Dendritic cell treated with granulocyte-macrophage colony-stimulating factor and Interleukin-4, amounts not matched to agents 40 ng/mL and 50 ng/mL, for 4 days (primary cell): ENCODE measurements around the gene RBP3.

ENCODE experiments used
- H3K27ac Mint-ChIP-seq: one replicate; pipeline ENCODE4 v1.8.0; 2022; ENCODE audit warnings: mild to moderate bottlenecking, mixed read lengths
- H3K27me3 Mint-ChIP-seq: one replicate; pipeline ENCODE4 v1.8.0; 2022; ENCODE audit warnings: mild to moderate bottlenecking, mixed read lengths
- H3K36me3 Mint-ChIP-seq: one replicate; pipeline ENCODE4 v1.8.0; 2022; ENCODE audit warnings: low read depth, mixed read lengths
- H3K4me1 Mint-ChIP-seq: one replicate; pipeline ENCODE4 v1.8.0; 2022; ENCODE audit warnings: low read depth, mixed read lengths
- H3K4me3 Mint-ChIP-seq: one replicate; pipeline ENCODE4 v1.8.0; 2022; ENCODE audit warnings: mild to moderate bottlenecking, moderate library complexity, mixed read lengths
- H3K9me3 Mint-ChIP-seq: one replicate; pipeline ENCODE4 v1.8.0; 2022; ENCODE audit warnings: mixed read lengths
- intact Hi-C: fragments of 100-400 bp; cut with micrococcal nuclease; formaldehyde crosslinking; loops from one replicate; pipeline ENCODE4 v1.15.0; 2022

The RBP3 gene

GRCh38 chr10:47350671-47351640 lies 2.8 kb downstream of the RBP3 start:
- Mint-ChIP-seq H3K4me3 (no peak overlapping the region), H3K36me3 (no peaks in the 10 kb centered on the region), H3K27ac (no peak overlapping the region), H3K9me3 (no peaks in the 10 kb centered on the region), H3K4me1 (no peaks in the 10 kb centered on the region), H3K27me3 (no peaks in the 10 kb centered on the region)
- intact Hi-C loops, result no loop called here

- H3K4me1 Mint-ChIP-seq, result no peaks in the 10 kb centered on the region
- H3K36me3 Mint-ChIP-seq, result no peaks in the 10 kb centered on the region
- H3K9me3 Mint-ChIP-seq, result no peaks in the 10 kb centered on the region
- intact Hi-C loops, result no loop called here
- H3K27ac Mint-ChIP-seq, result no peak overlapping the region
- no peaks in the 10 kb centered on the region for H3K27me3 Mint-ChIP-seq
- no peak overlapping the region for H3K4me3 Mint-ChIP-seq
Measured at GRCh38 chr10:47351899-47352815, 4.0 kb downstream of the RBP3 start.

- H3K27me3 Mint-ChIP-seq, result no peaks in the 10 kb centered on the region
- H3K4me1 Mint-ChIP-seq, result no peaks in the 10 kb centered on the region
- H3K36me3 Mint-ChIP-seq, result no peaks in the 10 kb centered on the region
- H3K9me3 Mint-ChIP-seq, result no peaks in the 10 kb centered on the region
- no peak overlapping the region for H3K4me3 Mint-ChIP-seq
- intact Hi-C loops, result no loop called here
- no peak overlapping the region for H3K27ac Mint-ChIP-seq
Measured at GRCh38 chr10:47353351-47353750, 5.2 kb downstream of the RBP3 start.

GRCh38 chr10:47354165-47354564 lies 6.0 kb downstream of the RBP3 start:
- Mint-ChIP-seq H3K4me3 (no peak overlapping the region), H3K27ac (no peak overlapping the region), H3K27me3 (no peaks in the 10 kb centered on the region), H3K4me1 (no peaks in the 10 kb centered on the region), H3K36me3 (no peaks in the 10 kb centered on the region), H3K9me3 (no peaks in the 10 kb centered on the region)
- intact Hi-C loops, result no loop called here

- H3K27ac Mint-ChIP-seq, result no peak overlapping the region
- no peaks in the 10 kb centered on the region for H3K4me1 Mint-ChIP-seq
- intact Hi-C loops, result no loop called here
- no peaks in the 10 kb centered on the region for H3K36me3 Mint-ChIP-seq
- no peak overlapping the region for H3K4me3 Mint-ChIP-seq
- no peaks in the 10 kb centered on the region for H3K9me3 Mint-ChIP-seq
- H3K27me3 Mint-ChIP-seq, result no peaks in the 10 kb centered on the region
Measured at GRCh38 chr10:47354900-47355299, 6.7 kb downstream of the RBP3 start.

GRCh38 chr10:47356708-47357107 lies 8.5 kb downstream of the RBP3 start:
- no peaks in the 10 kb centered on the region for H3K36me3 Mint-ChIP-seq
- no peaks in the 10 kb centered on the region for H3K9me3 Mint-ChIP-seq
- H3K27me3 Mint-ChIP-seq, result no peaks in the 10 kb centered on the region
- H3K27ac Mint-ChIP-seq, result no peak overlapping the region
- H3K4me1 Mint-ChIP-seq, result no peaks in the 10 kb centered on the region
- no peak overlapping the region for H3K4me3 Mint-ChIP-seq
- intact Hi-C loops, result no loop called here

- intact Hi-C loops, result no loop called here
- H3K4me3 Mint-ChIP-seq, result no peak overlapping the region
Measured at GRCh38 chr10:47357131-47357582, 9.0 kb downstream of the RBP3 start.

GRCh38 chr10:47357911-47358310 lies 9.7 kb downstream of the RBP3 start:
- no peaks in the 10 kb centered on the region for H3K36me3 Mint-ChIP-seq
- H3K4me3 Mint-ChIP-seq, result no peak overlapping the region

More at GRCh38 chr10:47357131-47357582, 9.0 kb downstream of the RBP3 start:
- no peaks in the 10 kb centered on the region for H3K9me3 Mint-ChIP-seq
- no peaks in the 10 kb centered on the region for H3K36me3 Mint-ChIP-seq
- H3K4me1 Mint-ChIP-seq, result no peaks in the 10 kb centered on the region
- H3K27ac Mint-ChIP-seq, result no peak overlapping the region
- H3K27me3 Mint-ChIP-seq, result no peaks in the 10 kb centered on the region

GRCh38 chr10:47358457-47358856 lies 10.3 kb downstream of the RBP3 start:
- H3K4me3 Mint-ChIP-seq, result no peak overlapping the region
- H3K4me1 Mint-ChIP-seq, result no peaks in the 10 kb centered on the region
- H3K27ac Mint-ChIP-seq, result no peak overlapping the region
- H3K9me3 Mint-ChIP-seq, result no peaks in the 10 kb centered on the region
- no peaks in the 10 kb centered on the region for H3K36me3 Mint-ChIP-seq
- no peaks in the 10 kb centered on the region for H3K27me3 Mint-ChIP-seq
- intact Hi-C loops, result no loop called here

More at GRCh38 chr10:47357911-47358310, 9.7 kb downstream of the RBP3 start:
- intact Hi-C loops, result no loop called here
- no peak overlapping the region for H3K27ac Mint-ChIP-seq
- no peaks in the 10 kb centered on the region for H3K9me3 Mint-ChIP-seq
- no peaks in the 10 kb centered on the region for H3K4me1 Mint-ChIP-seq
- H3K27me3 Mint-ChIP-seq, result no peaks in the 10 kb centered on the region

GRCh38 chr10:47359101-47359500 lies 10.9 kb downstream of the RBP3 start:
- H3K4me1 Mint-ChIP-seq, result no peaks in the 10 kb centered on the region
- no peaks in the 10 kb centered on the region for H3K27me3 Mint-ChIP-seq
- intact Hi-C loops, result no loop called here
- H3K36me3 Mint-ChIP-seq, result no peaks in the 10 kb centered on the region
- H3K4me3 Mint-ChIP-seq, result no peak overlapping the region
- no peak overlapping the region for H3K27ac Mint-ChIP-seq
- no peaks in the 10 kb centered on the region for H3K9me3 Mint-ChIP-seq

- H3K9me3 Mint-ChIP-seq, result no peaks in the 10 kb centered on the region
- no peaks in the 10 kb centered on the region for H3K4me1 Mint-ChIP-seq
- H3K27me3 Mint-ChIP-seq, result no peaks in the 10 kb centered on the region
- no peak overlapping the region for H3K4me3 Mint-ChIP-seq
- no peaks in the 10 kb centered on the region for H3K36me3 Mint-ChIP-seq
- no peak overlapping the region for H3K27ac Mint-ChIP-seq
- intact Hi-C loops, result no loop called here
Measured at GRCh38 chr10:47359626-47360418, 11.7 kb downstream of the RBP3 start.

GRCh38 chr10:47360419-47361040 lies 12.4 kb downstream of the RBP3 start:
- Mint-ChIP-seq H3K27me3 (no peaks in the 10 kb centered on the region), H3K36me3 (no peaks in the 10 kb centered on the region), H3K9me3 (no peaks in the 10 kb centered on the region), H3K4me1 (no peaks in the 10 kb centered on the region), H3K4me3 (no peak overlapping the region), H3K27ac (no peak overlapping the region)
- intact Hi-C loops, result no loop called here

GRCh38 chr10:47361293-47361692 lies 13.1 kb downstream of the RBP3 start:
- Mint-ChIP-seq H3K27ac (no peak overlapping the region), H3K4me3 (no peak overlapping the region), H3K9me3 (no peaks in the 10 kb centered on the region), H3K36me3 (no peaks in the 10 kb centered on the region), H3K4me1 (no peaks in the 10 kb centered on the region), H3K27me3 (no peaks in the 10 kb centered on the region)
- intact Hi-C loops, result no loop called here
